ENCODE results near the gene CDH16.

GRCh38 chr16:66901626-66902025, 17.1 kb downstream of the CDH16 start:
- TF ChIP-seq CTCF (IDR thresholded peaks at IDR 0.05) (no peak), POLR2A (IDR thresholded peaks at IDR 0.05) (no peak)

All from testis (tissue), 2 donors.